Mesenchymal stem cell (in vitro differentiated cells and primary cell): ENCODE results near the gene NAV2.
A peak's percentile ranks its signal among the peaks of the same experiment; 100 is the strongest.

Experiments
- DNase-seq: peaks from one replicate; pipeline ENCODE4 v3.0.0-alpha.2; 2013
- H2AFZ ChIP-seq: one replicate; pipeline ENCODE4 v1.6.1; 2013; ENCODE audit warnings: low read depth, mild to moderate bottlenecking, control low read depth, inconsistent platforms, low read length, moderate library complexity
- H2AK5ac ChIP-seq: 2 replicates; pipeline ENCODE4 v1.6.1; 2013; ENCODE audit warnings: low read length, moderate library complexity, mild to moderate bottlenecking, inconsistent platforms; ENCODE audit not compliant: severe bottlenecking
- H2BK120ac ChIP-seq: one replicate; pipeline ENCODE4 v1.6.1; 2013; ENCODE audit warnings: low read depth, mild to moderate bottlenecking, inconsistent platforms, low read length, moderate library complexity
- H2BK12ac ChIP-seq, 2 experiments: one replicate each; pipeline ENCODE4 v1.6.1; 2013; ENCODE audit warnings: inconsistent platforms in 2 of 2, low read length in 2 of 2, mild to moderate bottlenecking in 2 of 2, moderate library complexity in 2 of 2, control low read depth in 1 of 2
- H2BK15ac ChIP-seq: one replicate; pipeline ENCODE4 v1.6.1; 2013; ENCODE audit warnings: mild to moderate bottlenecking, low read depth, inconsistent platforms; ENCODE audit not compliant: poor library complexity, severe bottlenecking
- H2BK5ac ChIP-seq: 2 replicates; pipeline ENCODE4 v1.6.1; 2013; ENCODE audit warnings: low read depth, mild to moderate bottlenecking, low read length, control low read depth, inconsistent platforms; ENCODE audit not compliant: poor library complexity, severe bottlenecking
- H3K14ac ChIP-seq, 2 experiments: one replicate each; pipeline ENCODE4 v1.6.1; 2013; ENCODE audit warnings: inconsistent platforms in 2 of 2, low read length in 2 of 2, control low read depth in 1 of 2, mild to moderate bottlenecking in 1 of 2, moderate library complexity in 1 of 2
- H3K18ac ChIP-seq, 2 experiments: one replicate each; pipeline ENCODE4 v1.6.1; 2013; ENCODE audit warnings: inconsistent platforms in 2 of 2, low read length in 2 of 2, control low read depth in 1 of 2, low read depth in 1 of 2, mild to moderate bottlenecking in 1 of 2
- H3K23ac ChIP-seq, 2 experiments: one replicate each; pipeline ENCODE4 v1.6.1; 2013; ENCODE audit warnings: inconsistent platforms in 2 of 2, low read length in 2 of 2, mild to moderate bottlenecking in 2 of 2, moderate library complexity in 2 of 2, control low read depth in 1 of 2
- H3K27ac ChIP-seq: 2 replicates; pipeline ENCODE4 v1.5.1; 2013; ENCODE audit warnings: mild to moderate bottlenecking, moderate library complexity, low read length, control low read depth, inconsistent platforms; ENCODE audit not compliant: poor library complexity, severe bottlenecking
- H3K27me3 ChIP-seq, 2 experiments: 2 replicates each; pipeline versions ENCODE4 v1.6.1 to v1.7.0; 2013; ENCODE audit warnings: low read length in 2 of 2, mild to moderate bottlenecking in 2 of 2, moderate library complexity in 2 of 2, control low read depth in 1 of 2, inconsistent platforms in 1 of 2; ENCODE audit not compliant: control insufficient read depth in 1 of 2, insufficient read depth in 1 of 2
- H3K36me3 ChIP-seq, 2 experiments: 2 replicates each; pipeline versions ENCODE4 v1.6.1 to v1.7.0; 2013; ENCODE audit warnings: low read length in 2 of 2, control low read depth in 1 of 2, inconsistent platforms in 1 of 2, low read depth in 1 of 2, mild to moderate bottlenecking in 1 of 2; ENCODE audit not compliant: insufficient read depth in 2 of 2, control insufficient read depth in 1 of 2
- H3K4ac ChIP-seq, 2 experiments: one replicate each; pipeline ENCODE4 v1.6.1; 2013; ENCODE audit warnings: inconsistent platforms in 2 of 2, low read length in 2 of 2, mild to moderate bottlenecking in 2 of 2, moderate library complexity in 2 of 2, control low read depth in 1 of 2, low read depth in 1 of 2
- H3K4me1 ChIP-seq: 2 replicates; pipeline ENCODE4 v1.6.1; 2013; ENCODE audit warnings: low read depth, low read length, control low read depth; ENCODE audit not compliant: control insufficient read depth, insufficient read depth
- H3K4me2 ChIP-seq: 2 replicates; pipeline ENCODE4 v1.6.1; 2013; ENCODE audit warnings: low read length, mild to moderate bottlenecking, inconsistent platforms; ENCODE audit not compliant: poor library complexity, severe bottlenecking
- H3K4me3 ChIP-seq, 2 experiments: 2 replicates each; pipeline versions ENCODE4 v1.5.1 to v1.7.0; 2013; ENCODE audit warnings: low read length in 2 of 2, mild to moderate bottlenecking in 2 of 2, control low read depth in 1 of 2, low read depth in 1 of 2; ENCODE audit not compliant: insufficient read depth in 1 of 2
- H3K79me1 ChIP-seq: replicated peaks from 2 replicates; pipeline ENCODE4 v1.6.1; 2013; ENCODE audit warnings: mild to moderate bottlenecking, control low read depth, low read length, inconsistent platforms; ENCODE audit not compliant: poor library complexity, severe bottlenecking
- H3K9ac ChIP-seq: 2 replicates; pipeline ENCODE4 v1.7.0; 2013; ENCODE audit warnings: mild to moderate bottlenecking, low read length, moderate library complexity
- H3K9me3 ChIP-seq: 2 replicates; pipeline ENCODE4 v1.7.0; 2013; ENCODE audit warnings: mild to moderate bottlenecking, low read length; ENCODE audit not compliant: control insufficient read depth
- H4K8ac ChIP-seq: one replicate; pipeline ENCODE4 v1.6.1; 2013; ENCODE audit warnings: inconsistent platforms, mild to moderate bottlenecking, low read length, moderate library complexity
- H4K91ac ChIP-seq: one replicate; pipeline ENCODE4 v1.6.1; 2013; ENCODE audit warnings: mild to moderate bottlenecking, low read length, inconsistent platforms
- WGBS: methylation state at CpG from one replicate; pipeline ENCODE4 v1.1.7; 2013; ENCODE audit warnings: mixed read lengths; 5-methylcytosine and 5-hydroxymethylcytosine counted together

Gene NAV2

GRCh38 chr11:19753451-19754106 lies 40.9 kb downstream of the NAV2 start:
- Histone ChIP-seq H4K91ac (no peak overlapping the region), H2BK15ac (no peak overlapping the region), H3K79me1 (peaks cover 17% of the 10 kb centered on the region), H3K4me2 (no peak overlapping the region), H3K27ac (no peak overlapping the region), H3K14ac (no peak overlapping the region), H3K23ac (no peak overlapping the region), H3K4me1 (peaks cover 4% of the 10 kb centered on the region), H3K18ac (no peak overlapping the region), H3K36me3 (peaks cover 2 to 64% of the 10 kb centered on the region in 2 experiments), H2BK5ac (no peak overlapping the region), H3K9me3 (no peaks in the 10 kb centered on the region), H3K27me3 (no peaks in the 10 kb centered on the region), H2BK120ac (no peak overlapping the region), H3K9ac (no peak overlapping the region), H2BK12ac (no peak overlapping the region), H2AK5ac (no peak overlapping the region), H2AFZ (no peak overlapping the region), H3K4ac (no peak overlapping the region), H4K8ac (no peak overlapping the region), H3K4me3 (no peak overlapping the region)
- 87% methylated on average over 5 of the region's 5 CpGs for WGBS
- no peak for DNase-seq

- peak overlapping the region; percentile 66 for H3K9ac ChIP-seq
- no peak overlapping the region for H2AFZ ChIP-seq
- H3K23ac ChIP-seq: no peak overlapping the region
- DNase-seq: no peak
- no peak overlapping the region for H3K18ac ChIP-seq
- whole genome bisulfite sequencing: 88% methylated on average over 11 of the region's 11 CpGs
- H4K8ac ChIP-seq: no peak overlapping the region
- peaks cover 19% of the 10 kb centered on the region for H3K79me1 ChIP-seq
- no peak overlapping the region for H2BK120ac ChIP-seq
- peaks cover 4% of the 10 kb centered on the region for H3K4me1 ChIP-seq
- peak overlapping the region in 1 of 2 experiments; percentile 34 for H3K4me3 ChIP-seq
- H2BK12ac ChIP-seq: no peak overlapping the region
- no peaks in the 10 kb centered on the region for H3K9me3 ChIP-seq
- H3K36me3 ChIP-seq: peaks cover 7 to 38% of the 10 kb centered on the region in 2 experiments
- H3K4ac ChIP-seq: no peak overlapping the region
- H3K14ac ChIP-seq: no peak overlapping the region
- no peak overlapping the region for H3K27ac ChIP-seq
- H3K27me3 ChIP-seq: no peaks in the 10 kb centered on the region
- no peak overlapping the region for H4K91ac ChIP-seq
- no peak overlapping the region for H3K4me2 ChIP-seq
- no peak overlapping the region for H2BK15ac ChIP-seq
- no peak overlapping the region for H2BK5ac ChIP-seq
- H2AK5ac ChIP-seq: no peak overlapping the region
Measured at GRCh38 chr11:19756675-19757475, 44.2 kb downstream of the NAV2 start.

- Histone ChIP-seq H2BK15ac (no peak overlapping the region), H3K4ac (no peak overlapping the region), H3K18ac (no peak overlapping the region), H3K23ac (no peak overlapping the region), H4K8ac (no peak overlapping the region), H2BK5ac (no peak overlapping the region), H3K9me3 (no peaks in the 10 kb centered on the region), H3K27ac (no peak overlapping the region), H3K4me3 (no peak overlapping the region), H3K4me2 (no peak overlapping the region), H2AK5ac (no peak overlapping the region), H3K9ac (no peak overlapping the region), H3K79me1 (peaks cover 14% of the 10 kb centered on the region), H3K36me3 (peaks cover 7 to 35% of the 10 kb centered on the region in 2 experiments), H2BK120ac (no peak overlapping the region), H2BK12ac (no peak overlapping the region), H3K27me3 (no peaks in the 10 kb centered on the region), H4K91ac (no peak overlapping the region), H2AFZ (no peak overlapping the region), H3K14ac (no peak overlapping the region), H3K4me1 (peaks cover 4% of the 10 kb centered on the region)
- no peak for DNase-seq
- 94% methylated on average over 3 of the region's 3 CpGs for WGBS
Measured at GRCh38 chr11:19759389-19759788, 46.8 kb downstream of the NAV2 start.

- peaks cover 17% of the 10 kb centered on the region for H3K79me1 ChIP-seq
- H2BK120ac ChIP-seq: no peak overlapping the region
- H3K14ac ChIP-seq: no peak overlapping the region
- no peak overlapping the region for H2AK5ac ChIP-seq
- H3K4me2 ChIP-seq: no peak overlapping the region
- WGBS: 92% methylated on average over 1 of the region's 1 CpG
- no peaks in the 10 kb centered on the region for H3K9me3 ChIP-seq
- no peak overlapping the region for H3K23ac ChIP-seq
- H4K8ac ChIP-seq: no peak overlapping the region
- no peak for DNase-seq
- no peaks in the 10 kb centered on the region for H3K4me1 ChIP-seq
- H2BK15ac ChIP-seq: no peak overlapping the region
- no peaks in the 10 kb centered on the region for H3K27me3 ChIP-seq
- H2BK5ac ChIP-seq: no peak overlapping the region
- H3K36me3 ChIP-seq: peaks cover 9 to 28% of the 10 kb centered on the region in 2 experiments
- H3K27ac ChIP-seq: no peak overlapping the region
- H3K18ac ChIP-seq: no peak overlapping the region
- no peak overlapping the region for H3K4me3 ChIP-seq
- H2AFZ ChIP-seq: no peak overlapping the region
- no peak overlapping the region for H3K4ac ChIP-seq
- no peak overlapping the region for H3K9ac ChIP-seq
- H4K91ac ChIP-seq: no peak overlapping the region
- no peak overlapping the region for H2BK12ac ChIP-seq
Measured at GRCh38 chr11:19762266-19762665, 49.6 kb downstream of the NAV2 start.
